ENCODE results near the gene DOCK3.
"Not testable (repeated sequence)": the region's sequence is repeated elsewhere in the genome, so short reads cannot be mapped to it uniquely, and the experiment has no call there.

Gene DOCK3

DNA sequence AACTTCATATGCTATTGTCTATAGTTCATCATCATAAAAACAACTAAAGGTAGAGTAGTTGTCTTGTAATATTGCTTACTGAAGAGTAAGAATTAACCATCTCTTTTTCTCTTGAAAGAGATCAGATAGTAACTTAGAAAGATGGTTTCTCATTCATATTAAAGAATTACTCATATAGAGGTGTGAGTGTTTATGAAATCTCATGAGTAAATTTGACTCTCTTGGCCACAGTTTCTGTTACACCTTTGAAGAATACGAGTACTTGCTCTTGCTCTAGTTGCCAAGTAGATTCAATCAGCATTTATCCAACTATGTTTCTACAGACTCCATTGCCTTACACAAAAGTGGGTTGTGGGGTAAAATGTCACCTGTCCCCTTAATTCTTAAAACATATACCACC, 463.0 kb downstream of the DOCK3 start:
- Histone ChIP-seq H3K36me3 (ENCODE audit: control insufficient read depth, insufficient read depth, low read length) (no peaks in the 10 kb centered on the region), H3K27me3 (ENCODE audit: control insufficient read depth, insufficient read depth, low read length) (no peaks in the 10 kb centered on the region), H3K9me3 (ENCODE audit: control insufficient read depth, insufficient read depth, low read length) (no peaks in the 10 kb centered on the region), H3K4me3 (ENCODE audit: low read length) (no peak overlapping the region), H3K27ac (ENCODE audit: low read length) (no peak overlapping the region), H3K4me1 (ENCODE audit: control insufficient read depth, insufficient read depth, low read length) (no peaks in the 10 kb centered on the region)
- WGBS (ENCODE audit: insufficient coverage, insufficient read length): no CpG with 5 or more reads among the region's 1 CpG
- DNase-seq (ENCODE audit: low read depth, low spot score): no peak

DNA sequence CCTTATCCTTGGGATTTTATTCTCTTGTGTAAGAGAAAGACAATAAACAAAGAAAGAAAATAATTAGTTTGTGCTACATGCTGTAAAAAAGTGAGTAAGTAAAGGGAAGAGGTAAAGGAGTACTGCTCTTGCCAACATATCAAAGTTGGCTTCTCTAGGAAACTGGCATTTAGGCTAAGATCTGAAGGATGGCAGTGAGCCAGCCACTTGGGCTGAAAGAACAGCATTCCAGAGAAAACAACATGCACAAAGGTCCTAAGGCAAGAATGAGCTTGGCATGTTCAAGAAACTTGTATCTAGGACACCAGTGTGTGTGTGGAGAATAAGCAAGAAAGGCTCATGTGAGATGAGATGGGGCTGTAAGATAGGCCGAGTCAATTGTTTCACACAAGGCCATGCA, 464.9 kb downstream of the DOCK3 start:
- no peak overlapping the region for H3K27ac ChIP-seq (ENCODE audit: low read length)
- WGBS (ENCODE audit: insufficient coverage, insufficient read length): no CpG with 5 or more reads among the region's 1 CpG
- no peaks in the 10 kb centered on the region for H3K4me1 ChIP-seq (ENCODE audit: control insufficient read depth, insufficient read depth, low read length)
- no peak for DNase-seq (ENCODE audit: low read depth, low spot score)
- H3K36me3 ChIP-seq (ENCODE audit: control insufficient read depth, insufficient read depth, low read length): no peaks in the 10 kb centered on the region
- no peak overlapping the region for H3K4me3 ChIP-seq (ENCODE audit: low read length)
- no peaks in the 10 kb centered on the region for H3K9me3 ChIP-seq (ENCODE audit: control insufficient read depth, insufficient read depth, low read length)
- H3K27me3 ChIP-seq (ENCODE audit: control insufficient read depth, insufficient read depth, low read length): no peaks in the 10 kb centered on the region

DNA sequence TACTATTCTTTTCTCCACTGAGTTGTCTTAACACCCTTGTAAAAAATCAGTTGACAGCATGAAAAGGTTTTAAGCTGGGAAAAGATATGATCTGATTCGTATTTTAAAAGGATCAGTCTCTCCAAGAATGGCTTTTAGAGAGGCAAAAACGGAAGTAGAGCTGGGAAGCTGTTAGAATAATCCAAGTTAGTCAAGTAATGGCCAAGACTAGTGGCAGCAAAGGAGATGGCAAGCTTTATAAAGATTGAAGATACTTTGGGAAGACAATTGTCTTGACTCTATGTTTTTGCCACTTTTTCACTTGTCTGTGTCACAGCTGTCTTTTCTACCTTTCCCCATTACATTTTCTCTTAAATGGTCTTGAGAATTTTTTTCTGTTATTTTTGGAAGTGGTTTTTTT, 466.8 kb downstream of the DOCK3 start:
- no peak overlapping the region for H3K4me3 ChIP-seq (ENCODE audit: low read length)
- no peaks in the 10 kb centered on the region for H3K36me3 ChIP-seq (ENCODE audit: control insufficient read depth, insufficient read depth, low read length)
- no peaks in the 10 kb centered on the region for H3K4me1 ChIP-seq (ENCODE audit: control insufficient read depth, insufficient read depth, low read length)
- WGBS (ENCODE audit: insufficient coverage, insufficient read length): no CpG with 5 or more reads among the region's 2 CpGs
- DNase-seq (ENCODE audit: low read depth, low spot score): no peak
- H3K27me3 ChIP-seq (ENCODE audit: control insufficient read depth, insufficient read depth, low read length): no peaks in the 10 kb centered on the region
- no peak overlapping the region for H3K27ac ChIP-seq (ENCODE audit: low read length)
- no peaks in the 10 kb centered on the region for H3K9me3 ChIP-seq (ENCODE audit: control insufficient read depth, insufficient read depth, low read length)

DNA sequence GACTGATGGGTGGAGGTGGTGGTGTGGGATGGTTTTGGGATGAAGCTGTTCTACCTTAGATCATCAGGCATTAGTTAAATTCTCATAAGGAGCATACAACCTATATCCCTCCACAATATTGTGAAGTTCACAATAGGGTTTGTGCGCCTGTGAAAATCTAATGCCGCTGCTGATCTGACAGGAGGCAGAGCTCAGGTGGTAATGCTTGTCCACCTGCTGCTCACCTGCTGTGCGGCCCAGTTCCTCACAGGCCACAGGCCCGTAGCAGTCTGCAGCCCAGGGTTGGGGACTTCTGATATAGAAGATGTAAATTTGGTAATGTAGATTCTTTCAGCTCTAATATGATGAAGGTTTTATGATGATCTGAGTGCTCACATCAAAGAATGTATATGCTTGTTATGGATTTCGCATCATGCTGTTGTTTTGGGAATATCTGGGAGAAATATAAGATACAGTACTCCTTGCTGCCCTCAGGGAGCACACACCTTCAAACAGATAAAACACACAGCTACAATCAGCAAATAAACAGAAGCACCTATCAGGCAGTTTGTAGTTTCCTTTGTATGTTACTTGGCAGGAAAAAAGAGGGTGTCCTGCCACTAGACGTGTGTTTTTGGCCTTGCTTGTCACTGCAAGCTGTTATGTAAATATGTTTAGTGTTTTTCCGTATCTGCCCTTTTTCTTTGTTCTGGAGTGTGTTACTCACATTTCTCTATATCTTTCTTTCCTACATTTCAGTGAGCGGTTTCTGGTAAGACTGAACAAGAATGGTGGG, 471.3 kb downstream of the DOCK3 start:
- H3K4me3 ChIP-seq (ENCODE audit: low read length): no peak overlapping the region
- no peak for DNase-seq (ENCODE audit: low read depth, low spot score)
- no peaks in the 10 kb centered on the region for H3K27me3 ChIP-seq (ENCODE audit: control insufficient read depth, insufficient read depth, low read length)
- no peak overlapping the region for H3K27ac ChIP-seq (ENCODE audit: low read length)
- whole genome bisulfite sequencing (ENCODE audit: insufficient coverage, insufficient read length): no CpG with 5 or more reads among the region's 8 CpGs
- no peaks in the 10 kb centered on the region for H3K4me1 ChIP-seq (ENCODE audit: control insufficient read depth, insufficient read depth, low read length)
- no peaks in the 10 kb centered on the region for H3K9me3 ChIP-seq (ENCODE audit: control insufficient read depth, insufficient read depth, low read length)
- no peaks in the 10 kb centered on the region for H3K36me3 ChIP-seq (ENCODE audit: control insufficient read depth, insufficient read depth, low read length)

DNA sequence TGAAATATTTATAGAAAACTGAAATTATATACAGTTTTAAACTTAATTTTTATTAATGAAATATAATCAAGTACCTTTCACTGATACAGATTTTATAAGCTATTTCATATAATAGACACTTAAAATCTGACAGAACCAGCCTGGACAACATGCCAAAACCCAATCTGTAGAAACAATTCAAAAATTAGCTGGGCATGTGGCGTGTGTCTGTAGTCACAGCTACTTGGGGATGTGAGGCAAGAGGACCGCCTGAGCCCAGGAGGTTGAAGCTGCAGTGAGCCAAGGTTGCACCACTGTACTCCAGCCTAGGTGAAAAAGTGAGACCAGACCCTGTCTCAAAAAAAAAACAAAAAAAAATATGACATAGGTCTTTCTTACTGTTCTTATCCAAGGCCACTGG, 472.1 kb downstream of the DOCK3 start:
- Histone ChIP-seq H3K27me3 (ENCODE audit: control insufficient read depth, insufficient read depth, low read length) (no peaks in the 10 kb centered on the region), H3K36me3 (ENCODE audit: control insufficient read depth, insufficient read depth, low read length) (no peaks in the 10 kb centered on the region), H3K4me3 (ENCODE audit: low read length) (no peak overlapping the region), H3K4me1 (ENCODE audit: control insufficient read depth, insufficient read depth, low read length) (no peaks in the 10 kb centered on the region), H3K9me3 (ENCODE audit: control insufficient read depth, insufficient read depth, low read length) (no peaks in the 10 kb centered on the region), H3K27ac (ENCODE audit: low read length) (no peak overlapping the region)
- no peak for DNase-seq (ENCODE audit: low read depth, low spot score)
- no CpG with 5 or more reads among the region's 2 CpGs for WGBS (ENCODE audit: insufficient coverage, insufficient read length)

DNA sequence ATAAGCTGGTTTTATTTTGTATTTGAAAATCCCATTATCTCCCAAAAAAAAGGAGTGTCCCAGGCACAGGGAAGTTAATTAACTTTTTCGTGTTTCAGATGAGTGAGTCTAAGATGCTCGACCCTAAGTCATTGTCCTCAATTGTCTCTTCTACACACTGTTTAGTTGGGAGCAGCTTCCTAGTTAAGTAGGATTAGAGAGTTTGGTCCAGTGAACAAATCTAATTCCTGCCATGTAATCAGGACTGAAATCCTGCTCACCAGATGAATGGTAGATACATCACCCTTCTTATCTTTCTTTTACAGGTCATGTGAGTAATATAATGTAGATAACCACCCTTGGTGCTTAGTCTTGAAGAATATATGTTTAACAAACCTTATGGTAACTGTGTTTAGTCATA, 481.4 kb downstream of the DOCK3 start:
- H3K4me3 ChIP-seq (ENCODE audit: low read length): no peak overlapping the region
- H3K36me3 ChIP-seq (ENCODE audit: control insufficient read depth, insufficient read depth, low read length): no peaks in the 10 kb centered on the region
- no peaks in the 10 kb centered on the region for H3K4me1 ChIP-seq (ENCODE audit: control insufficient read depth, insufficient read depth, low read length)
- H3K27ac ChIP-seq (ENCODE audit: low read length): no peak overlapping the region
- H3K9me3 ChIP-seq (ENCODE audit: control insufficient read depth, insufficient read depth, low read length): no peaks in the 10 kb centered on the region
- H3K27me3 ChIP-seq (ENCODE audit: control insufficient read depth, insufficient read depth, low read length): no peaks in the 10 kb centered on the region
- WGBS (ENCODE audit: insufficient coverage, insufficient read length): no CpG with 5 or more reads among the region's 2 CpGs
- no peak for DNase-seq (ENCODE audit: low read depth, low spot score)

DNA sequence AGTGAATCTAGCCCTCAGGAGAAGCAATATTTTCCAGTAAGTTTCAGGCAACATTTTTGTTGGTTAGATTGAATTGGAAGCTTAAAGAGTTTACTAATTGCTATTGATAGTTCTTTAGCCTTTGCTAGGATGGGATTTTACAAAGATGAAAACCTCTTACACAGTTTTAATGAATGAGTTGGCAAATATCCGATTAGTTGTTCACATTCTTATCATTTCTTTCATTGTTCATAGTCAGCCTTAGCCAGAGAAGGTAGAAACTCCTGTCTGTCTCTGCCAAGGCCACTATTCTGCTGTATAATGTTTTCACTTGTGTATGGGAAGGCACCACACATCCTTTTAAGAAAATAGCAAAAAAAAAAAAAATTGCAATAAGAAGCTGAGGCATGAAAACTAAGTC, 488.3 kb downstream of the DOCK3 start:
- Histone ChIP-seq H3K9me3 (ENCODE audit: control insufficient read depth, insufficient read depth, low read length) (no peaks in the 10 kb centered on the region), H3K4me3 (ENCODE audit: low read length) (no peak overlapping the region), H3K27me3 (ENCODE audit: control insufficient read depth, insufficient read depth, low read length) (no peaks in the 10 kb centered on the region), H3K4me1 (ENCODE audit: control insufficient read depth, insufficient read depth, low read length) (no peaks in the 10 kb centered on the region), H3K27ac (ENCODE audit: low read length) (no peak overlapping the region), H3K36me3 (ENCODE audit: control insufficient read depth, insufficient read depth, low read length) (no peaks in the 10 kb centered on the region)
- no peak for DNase-seq (ENCODE audit: low read depth, low spot score)
- WGBS (ENCODE audit: insufficient coverage, insufficient read length): no CpG with 5 or more reads among the region's 1 CpG

DNA sequence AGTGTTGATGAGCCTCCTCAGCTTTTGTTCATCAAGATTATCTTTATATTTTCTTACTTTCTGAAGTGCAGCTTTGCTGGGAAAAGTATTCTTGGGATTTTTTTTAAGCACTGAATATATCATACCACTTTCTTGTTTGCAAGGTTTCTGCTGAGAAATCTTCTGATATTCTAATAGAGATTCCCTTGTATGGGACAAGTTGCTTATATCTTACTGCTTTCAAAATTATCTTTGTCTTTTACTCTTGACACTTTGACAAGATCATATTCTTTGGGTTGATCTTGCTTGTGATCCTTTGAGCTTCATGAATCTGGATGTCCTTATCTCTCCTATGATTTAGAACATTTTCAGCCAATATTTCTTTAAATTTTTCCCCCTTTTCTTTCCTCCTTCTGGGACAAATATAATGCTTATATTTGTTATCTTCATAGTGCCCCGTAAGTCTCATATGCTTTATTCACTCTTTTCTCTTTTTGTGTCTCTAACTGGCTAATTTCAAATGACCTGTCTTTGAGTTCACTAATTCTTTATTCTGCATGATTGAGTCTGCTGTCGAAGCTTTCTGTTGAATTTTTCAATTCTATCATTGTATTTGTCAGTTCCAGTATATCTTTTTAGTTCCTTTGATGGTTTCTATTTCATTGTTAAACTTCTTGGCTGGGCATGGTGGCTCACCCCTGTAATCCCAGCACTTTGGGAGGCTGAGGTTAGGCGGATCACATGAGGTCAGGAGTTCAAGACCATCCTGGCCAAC, 499.0 kb downstream of the DOCK3 start:
- H3K27me3 ChIP-seq (ENCODE audit: control insufficient read depth, insufficient read depth, low read length): no peaks in the 10 kb centered on the region
- H3K4me1 ChIP-seq (ENCODE audit: control insufficient read depth, insufficient read depth, low read length): no peaks in the 10 kb centered on the region
- H3K4me3 ChIP-seq (ENCODE audit: low read length): no peak overlapping the region
- WGBS (ENCODE audit: insufficient coverage, insufficient read length): no CpG with 5 or more reads among the region's 3 CpGs
- H3K27ac ChIP-seq (ENCODE audit: low read length): no peak overlapping the region
- no peak for DNase-seq (ENCODE audit: low read depth, low spot score)
- no peaks in the 10 kb centered on the region for H3K9me3 ChIP-seq (ENCODE audit: control insufficient read depth, insufficient read depth, low read length)
- H3K36me3 ChIP-seq (ENCODE audit: control insufficient read depth, insufficient read depth, low read length): no peaks in the 10 kb centered on the region

DNA sequence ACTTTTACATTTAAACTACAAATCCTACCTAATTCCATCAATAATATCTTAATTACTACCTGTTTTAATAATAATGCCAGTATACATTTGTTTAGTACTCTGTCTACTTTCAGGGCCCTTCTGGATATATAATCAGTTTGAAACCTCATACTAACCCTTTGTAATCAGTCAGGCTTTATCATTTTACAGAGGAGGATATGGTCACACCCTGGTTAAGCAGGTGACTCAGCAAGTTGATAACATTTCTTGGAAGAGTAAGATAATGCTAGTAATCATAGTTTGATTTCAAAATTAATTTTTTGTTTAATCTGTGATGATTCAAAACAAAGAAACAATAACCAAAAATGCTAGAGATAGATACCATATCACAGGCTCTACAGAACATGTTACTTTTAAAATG, 502.2 kb downstream of the DOCK3 start:
- no peak for DNase-seq (ENCODE audit: low read depth, low spot score)
- H3K4me1 ChIP-seq (ENCODE audit: control insufficient read depth, insufficient read depth, low read length): no peaks in the 10 kb centered on the region
- H3K9me3 ChIP-seq (ENCODE audit: control insufficient read depth, insufficient read depth, low read length): no peaks in the 10 kb centered on the region
- H3K27me3 ChIP-seq (ENCODE audit: control insufficient read depth, insufficient read depth, low read length): no peaks in the 10 kb centered on the region
- H3K4me3 ChIP-seq (ENCODE audit: low read length): no peak overlapping the region
- no peaks in the 10 kb centered on the region for H3K36me3 ChIP-seq (ENCODE audit: control insufficient read depth, insufficient read depth, low read length)
- H3K27ac ChIP-seq (ENCODE audit: low read length): no peak overlapping the region

DNA sequence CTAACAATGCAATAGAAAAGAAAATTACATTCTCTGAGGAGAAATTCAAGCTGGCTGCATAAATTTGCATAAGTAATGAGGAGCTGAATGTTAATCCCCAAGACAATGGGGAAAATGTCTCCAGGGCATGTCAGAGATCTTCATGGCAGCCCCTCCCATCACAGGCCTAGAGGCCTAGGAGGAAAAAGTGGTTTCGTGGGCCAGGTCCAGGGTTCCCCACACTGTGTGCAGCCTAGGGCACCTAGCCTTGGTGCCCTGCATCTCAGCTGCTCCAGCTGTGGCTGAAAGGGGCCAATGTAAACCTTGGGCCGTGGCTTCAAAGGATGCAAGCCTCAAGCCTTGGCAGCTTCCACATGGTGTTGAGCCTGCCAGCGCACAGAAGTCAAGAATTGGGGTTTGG, 511.7 kb downstream of the DOCK3 start:
- H3K36me3 ChIP-seq (ENCODE audit: control insufficient read depth, insufficient read depth, low read length); H3K9me3 ChIP-seq (ENCODE audit: control insufficient read depth, insufficient read depth, low read length); DNase-seq (ENCODE audit: low read depth, low spot score); H3K27ac ChIP-seq (ENCODE audit: low read length); H3K4me3 ChIP-seq (ENCODE audit: low read length); H3K4me1 ChIP-seq (ENCODE audit: control insufficient read depth, insufficient read depth, low read length); H3K27me3 ChIP-seq (ENCODE audit: control insufficient read depth, insufficient read depth, low read length): not testable (repeated sequence)
- WGBS (ENCODE audit: insufficient coverage, insufficient read length): no CpG with 5 or more reads among the region's 3 CpGs

DNA sequence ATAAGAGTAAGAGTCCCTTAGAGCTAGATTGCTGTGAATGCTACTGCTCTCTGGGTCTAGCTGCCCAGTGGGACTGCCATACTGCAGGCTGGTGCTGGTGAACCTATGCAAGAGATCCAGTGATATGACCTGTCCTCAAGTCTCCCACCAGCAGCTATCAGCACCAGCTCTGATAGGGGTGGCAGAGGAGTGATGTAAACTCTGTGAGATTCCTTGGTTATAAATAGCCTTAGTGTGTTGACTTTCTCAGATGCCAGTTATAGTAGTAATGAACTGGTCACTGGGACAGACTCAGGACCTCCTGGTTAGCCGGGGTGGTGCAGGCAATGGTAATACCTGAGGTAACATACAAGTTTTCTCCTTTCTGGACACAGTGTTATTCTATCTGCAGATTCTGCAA, 515.5 kb downstream of the DOCK3 start:
- Histone ChIP-seq H3K4me3 (ENCODE audit: low read length) (no peak overlapping the region), H3K27me3 (ENCODE audit: control insufficient read depth, insufficient read depth, low read length) (no peaks in the 10 kb centered on the region), H3K27ac (ENCODE audit: low read length) (no peak overlapping the region), H3K9me3 (ENCODE audit: control insufficient read depth, insufficient read depth, low read length) (no peaks in the 10 kb centered on the region), H3K4me1 (ENCODE audit: control insufficient read depth, insufficient read depth, low read length) (no peaks in the 10 kb centered on the region), H3K36me3 (ENCODE audit: control insufficient read depth, insufficient read depth, low read length) (no peaks in the 10 kb centered on the region)
- WGBS (ENCODE audit: insufficient coverage, insufficient read length): no CpG with 5 or more reads among the region's 1 CpG
- no peak for DNase-seq (ENCODE audit: low read depth, low spot score)

Measured in iPS DF 6.9 (cell line).